ENCODE measurements around the gene CALHM5.

GRCh38 chr6:116570856-116571682, 59.6 kb downstream of the CALHM5 start, which contains the start of gene RWDD1:
- TF ChIP-seq CTCF (IDR thresholded peaks at IDR 0.05) (no peak), EP300 (IDR thresholded peaks at IDR 0.05) (no peak)
